ENCODE data around the gene PIP5K1A.

The PIP5K1A gene

GRCh38 chr1:151294742-151295462 is 96.5 kb downstream of the PIP5K1A start:
- peaks cover 17% of the 10 kb centered on the region; the same call in 1 of the 2 replicates for H3K36me3 ChIP-seq (ENCODE audit: insufficient read depth)
- H2AFZ ChIP-seq (ENCODE audit: low read depth) = no peak overlapping the region
- peak overlapping the region; percentile 2; the same call in 1 of the 2 replicates for H3K27ac ChIP-seq
- H3K27me3 ChIP-seq (ENCODE audit: insufficient read depth, low read depth) = no peaks in the 10 kb centered on the region
- H3K9ac ChIP-seq = no peak overlapping the region
- H3K79me2 ChIP-seq (ENCODE audit: insufficient read depth, low read depth) = no peaks in the 10 kb centered on the region
- H3K4me1 ChIP-seq (ENCODE audit: low read depth, poor library complexity, severe bottlenecking) = no peaks in the 10 kb centered on the region
- no peak overlapping the region for H3K4me3 ChIP-seq (IDR thresholded peaks at IDR 0.05; ENCODE audit: insufficient read depth, low read depth, low read length)
- no peak for TF ChIP-seq CTCF (conservative IDR thresholded peaks at IDR 0.05; ENCODE audit: low read depth, low read length)
- no peak overlapping the region for H3K4me2 ChIP-seq
- no peaks in the 10 kb centered on the region for H4K20me1 ChIP-seq (ENCODE audit: insufficient read depth)
